IgD-negative memory B cell (primary cell): ENCODE data around the gene ACAT2. TPM values are rescaled to one million over a fixed set of nuclear protein-coding genes. Genes with fewer than 3 reads are reported as not detected.
"Not testable (repeated sequence)": the region's sequence is repeated elsewhere in the genome, so short reads cannot be mapped to it uniquely, and the experiment has no call there.

Experiments used
- H3K27ac Mint-ChIP-seq, 3 donors: one replicate each; pipeline ENCODE4 v1.8.0; 2020 to 2022; ENCODE audit warnings: mild to moderate bottlenecking in 3 of 3, mixed read lengths in 3 of 3, moderate library complexity in 1 of 3
- H3K27me3 Mint-ChIP-seq: one replicate; pipeline ENCODE4 v1.8.0; 2021; ENCODE audit warnings: mixed read lengths
- H3K36me3 Mint-ChIP-seq: one replicate; pipeline ENCODE4 v1.8.0; 2020; ENCODE audit warnings: mild to moderate bottlenecking, mixed read lengths
- H3K4me1 Mint-ChIP-seq, 3 donors: one replicate each; pipeline ENCODE4 v1.8.0; 2020 to 2022; ENCODE audit warnings: mixed read lengths in 3 of 3, mild to moderate bottlenecking in 1 of 3
- H3K4me3 Mint-ChIP-seq, 4 donors: one replicate each; pipeline ENCODE4 v1.8.0; 2020 to 2022; ENCODE audit warnings: mild to moderate bottlenecking in 4 of 4, mixed read lengths in 4 of 4, moderate library complexity in 3 of 4
- H3K9me3 Mint-ChIP-seq, 3 donors: one replicate each; pipeline ENCODE4 v1.8.0; 2020 to 2021; ENCODE audit warnings: mixed read lengths in 3 of 3, mild to moderate bottlenecking in 1 of 3
- polyA plus RNA-seq: library from polyadenylated mRNA; unstranded; fragments of 300-500 nt; fragmentation: Illumina TruSeq; gene quantifications from one replicate; pipeline ENCODE4 v1.2.3, GENCODE V29; 2021

ACAT2 gene
- 23.6 TPM for polyA plus RNA-seq

DNA sequence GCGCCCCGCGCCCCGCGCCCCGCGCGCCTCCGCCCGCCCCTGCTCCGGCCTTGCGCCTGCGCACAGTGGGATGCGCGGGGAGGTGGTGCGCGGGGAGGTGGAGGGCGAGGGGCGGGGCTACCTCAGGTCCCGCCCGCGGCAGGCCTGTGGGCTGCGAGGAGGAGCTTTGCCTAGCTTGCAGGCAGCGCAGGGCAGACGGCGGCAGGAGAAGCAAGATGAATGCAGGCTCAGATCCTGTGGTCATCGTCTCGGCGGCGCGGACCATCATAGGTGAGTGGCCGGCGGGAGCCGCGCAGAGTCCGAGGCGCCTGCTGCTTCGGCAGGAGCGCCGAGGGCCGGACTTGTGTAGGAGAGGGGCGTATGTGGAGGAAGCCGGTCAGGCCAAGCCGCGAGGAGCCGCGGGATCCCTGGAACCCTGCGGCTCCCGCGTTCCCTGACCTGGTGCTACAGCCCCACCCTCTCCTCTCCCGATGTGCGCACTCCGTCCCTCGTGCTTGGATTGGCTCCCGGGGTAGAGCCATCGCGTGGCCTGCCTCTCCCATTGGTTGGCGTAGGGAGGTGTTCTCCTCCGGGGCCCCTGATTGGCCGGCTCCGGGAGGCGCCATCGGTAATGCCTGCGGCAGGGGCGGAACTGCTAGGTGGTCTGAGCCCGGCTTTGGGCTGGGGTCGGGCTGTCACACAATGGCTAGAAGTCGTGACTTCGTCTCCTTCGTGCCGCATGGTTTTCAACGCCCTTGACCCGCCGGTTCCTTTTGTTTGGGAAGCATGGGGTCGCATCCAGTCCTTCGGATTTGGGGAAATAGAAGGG, at the start of gene ACAT2:
ACAT2 (plus strand) TSS at position 173 of the 808 bp plus-strand sequence; CDS start at position 216, 43 bp downstream.
- H3K9me3 Mint-ChIP-seq, result no peaks in the 10 kb centered on the region
- H3K27ac Mint-ChIP-seq, result peak within 1 kb of the TSS; percentile 97 to 99 (median 98)
- no peaks in the 10 kb centered on the region for H3K36me3 Mint-ChIP-seq
- H3K4me3 Mint-ChIP-seq, result peak within 1 kb of the TSS; percentile 95 to 98 (median 96)
- peaks cover 13 to 22% (median 17%) of the 10 kb centered on the region in 3 donors for H3K4me1 Mint-ChIP-seq
- no peaks in the 10 kb centered on the region for H3K27me3 Mint-ChIP-seq

DNA sequence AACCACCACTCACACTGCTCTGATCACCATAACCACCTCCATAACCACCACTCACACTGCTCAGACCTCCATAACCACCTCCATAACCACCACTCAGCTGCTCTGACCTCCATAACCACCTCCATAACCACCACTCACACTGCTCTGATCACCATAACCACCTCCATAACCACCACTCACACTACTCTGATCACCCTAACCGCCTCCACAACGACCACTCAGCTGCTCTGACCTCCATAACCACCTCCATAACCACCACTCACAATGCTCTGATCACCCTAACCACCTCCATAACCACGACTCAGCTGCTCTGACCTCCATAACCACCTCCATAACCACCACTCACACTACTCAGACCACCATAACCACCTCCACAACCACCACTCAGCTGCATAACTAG, 49.5 kb upstream of the ACAT2 start:
- not testable (repeated sequence) for H3K4me3 Mint-ChIP-seq, H3K4me1 Mint-ChIP-seq

DNA sequence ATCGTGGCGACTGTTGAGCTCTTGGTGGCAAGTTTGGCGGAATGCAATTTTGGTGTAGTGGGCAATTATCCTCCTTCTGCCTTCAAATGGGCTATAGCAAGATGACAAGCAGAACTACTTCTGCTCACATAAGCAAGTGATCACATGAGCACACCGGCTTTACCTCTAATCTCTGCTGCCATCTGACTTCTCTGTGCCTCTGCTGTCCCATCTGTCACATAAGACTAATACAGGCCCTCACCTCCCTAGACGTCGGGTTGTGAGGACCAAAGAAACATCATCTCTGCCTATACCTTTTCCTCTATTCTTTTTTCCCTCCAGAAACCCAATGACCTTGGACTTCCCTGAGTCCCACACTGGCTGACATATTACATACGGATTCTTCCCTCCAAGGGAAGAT, 47.9 kb upstream of the ACAT2 start:
- H3K27me3 Mint-ChIP-seq, result no peaks in the 10 kb centered on the region
- no peak overlapping the region for H3K27ac Mint-ChIP-seq
- no peak overlapping the region for H3K4me3 Mint-ChIP-seq
- H3K4me1 Mint-ChIP-seq, result peaks cover 0 to 2% (median 0%) of the 10 kb centered on the region in 3 donors
- peaks cover 3% of the 10 kb centered on the region for H3K36me3 Mint-ChIP-seq
- no peaks in the 10 kb centered on the region for H3K9me3 Mint-ChIP-seq

More for the DNA sequence above, 49.5 kb upstream of the ACAT2 start:
- not testable (repeated sequence) for H3K27ac Mint-ChIP-seq, H3K9me3 Mint-ChIP-seq, H3K27me3 Mint-ChIP-seq, H3K36me3 Mint-ChIP-seq

DNA sequence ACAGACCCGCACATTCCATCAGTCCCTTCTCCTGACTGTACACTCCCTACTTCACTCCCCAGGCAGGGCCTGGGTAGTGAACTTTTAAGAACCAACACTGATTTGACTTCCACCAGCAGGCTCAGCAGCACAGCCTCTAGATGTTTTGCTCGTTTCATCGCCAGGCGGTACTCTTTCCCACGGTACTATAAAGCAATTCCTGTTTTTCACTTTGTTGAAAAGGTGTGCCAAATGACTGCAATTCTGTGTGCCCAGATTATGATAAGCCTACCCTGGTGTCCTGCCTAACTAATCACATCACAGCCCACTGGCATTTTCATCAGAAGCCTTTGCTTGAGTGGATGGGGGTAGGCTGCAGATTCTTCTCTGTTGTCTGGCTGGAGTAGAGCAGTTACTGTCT, 47.4 kb upstream of the ACAT2 start:
- no peak overlapping the region for H3K4me3 Mint-ChIP-seq
- H3K27ac Mint-ChIP-seq, result peak overlapping the region in 1 of 3 donors; percentile 47
- H3K27me3 Mint-ChIP-seq, result no peaks in the 10 kb centered on the region
- no peaks in the 10 kb centered on the region for H3K9me3 Mint-ChIP-seq
- H3K4me1 Mint-ChIP-seq, result peaks cover 0 to 2% (median 0%) of the 10 kb centered on the region in 3 donors
- peaks cover 3% of the 10 kb centered on the region for H3K36me3 Mint-ChIP-seq

DNA sequence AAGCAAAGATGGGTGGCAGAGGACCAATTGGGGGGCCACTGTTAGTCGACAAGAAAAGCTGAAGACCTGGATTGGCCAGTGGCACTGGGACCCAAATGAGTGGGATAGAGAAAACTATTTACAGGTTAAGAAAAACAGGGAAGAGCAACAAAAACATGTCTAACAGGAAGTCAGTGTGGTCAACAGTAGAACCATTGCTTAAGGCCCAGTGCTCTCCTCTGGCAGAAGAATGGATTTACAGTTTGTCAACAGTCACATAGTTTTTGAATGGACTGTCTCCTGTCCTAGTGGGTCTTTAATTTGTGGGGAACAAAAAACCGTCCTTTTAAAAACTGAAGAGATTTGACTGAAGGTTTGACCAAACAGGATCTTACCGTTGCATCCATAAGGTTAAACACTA, 46.7 kb upstream of the ACAT2 start:
- Mint-ChIP-seq H3K9me3 (no peaks in the 10 kb centered on the region), H3K27ac (no peak overlapping the region), H3K4me3 (no peak overlapping the region), H3K27me3 (no peaks in the 10 kb centered on the region), H3K36me3 (no peaks in the 10 kb centered on the region), H3K4me1 (peaks cover 0 to 2% (median under 1%) of the 10 kb centered on the region in 3 donors)

GRCh38 chr6:159715605-159716004, 46.2 kb upstream of the ACAT2 start:
- Mint-ChIP-seq H3K4me3 (no peak overlapping the region), H3K27ac (no peak overlapping the region), H3K36me3 (no peaks in the 10 kb centered on the region), H3K4me1 (peaks cover 0 to 5% (median 5%) of the 10 kb centered on the region in 3 donors), H3K9me3 (no peaks in the 10 kb centered on the region), H3K27me3 (no peaks in the 10 kb centered on the region)

GRCh38 chr6:159716247-159717096, 45.4 kb upstream of the ACAT2 start:
- no peak overlapping the region for H3K4me3 Mint-ChIP-seq
- H3K27ac Mint-ChIP-seq, result no peak overlapping the region
- peaks cover 0 to 7% (median 5%) of the 10 kb centered on the region in 3 donors for H3K4me1 Mint-ChIP-seq
- no peaks in the 10 kb centered on the region for H3K36me3 Mint-ChIP-seq
- H3K27me3 Mint-ChIP-seq, result no peaks in the 10 kb centered on the region
- no peaks in the 10 kb centered on the region for H3K9me3 Mint-ChIP-seq

DNA sequence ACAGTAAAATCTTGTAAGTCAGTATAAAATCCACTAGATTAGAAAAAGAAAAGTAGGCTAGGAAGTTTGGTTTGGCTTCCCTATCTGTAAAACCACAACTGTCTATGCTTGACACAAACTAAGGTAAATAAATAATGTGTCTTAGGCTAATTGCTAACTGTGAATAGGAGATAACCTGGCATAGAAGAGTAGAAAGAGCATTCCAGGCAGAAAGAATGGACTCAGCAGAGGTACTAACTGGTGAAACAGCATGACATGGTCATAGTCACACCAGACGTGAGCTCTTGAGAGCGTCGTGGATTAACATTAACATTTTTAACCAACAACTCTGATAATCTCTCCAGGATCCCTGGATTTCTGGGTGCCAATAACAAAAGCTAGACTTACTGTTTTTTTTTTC, 43.2 kb upstream of the ACAT2 start:
- H3K27me3 Mint-ChIP-seq, result no peaks in the 10 kb centered on the region
- no peaks in the 10 kb centered on the region for H3K9me3 Mint-ChIP-seq
- H3K4me3 Mint-ChIP-seq, result no peak overlapping the region
- H3K27ac Mint-ChIP-seq, result no peak overlapping the region
- H3K36me3 Mint-ChIP-seq, result no peaks in the 10 kb centered on the region
- H3K4me1 Mint-ChIP-seq, result peaks cover 2 to 18% (median 5%) of the 10 kb centered on the region in 3 donors

GRCh38 chr6:159719287-159719686, 42.6 kb upstream of the ACAT2 start:
- Mint-ChIP-seq H3K9me3 (no peaks in the 10 kb centered on the region), H3K27ac (no peak overlapping the region), H3K27me3 (no peaks in the 10 kb centered on the region), H3K4me3 (no peak overlapping the region), H3K4me1 (peaks cover 2 to 18% (median 7%) of the 10 kb centered on the region in 3 donors), H3K36me3 (no peaks in the 10 kb centered on the region)

DNA sequence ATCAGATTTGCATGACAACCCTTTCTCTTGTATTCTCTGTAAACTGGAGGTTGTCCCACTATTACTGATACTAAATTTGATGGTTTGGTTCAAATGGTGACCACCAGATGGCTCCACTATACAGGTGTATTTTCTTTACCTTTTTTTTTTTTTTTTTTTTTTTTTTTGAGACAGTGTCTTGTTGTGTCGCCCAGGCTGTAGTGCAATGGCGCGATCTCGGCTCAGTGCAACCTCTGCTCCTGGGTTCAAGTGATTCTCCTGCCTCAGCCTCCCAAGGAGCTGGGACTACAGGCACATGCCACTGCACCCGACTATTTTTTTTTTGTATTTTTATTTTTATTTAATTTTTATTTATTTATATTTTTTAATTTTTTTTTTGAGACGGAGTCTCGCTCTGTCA, 41.1 kb upstream of the ACAT2 start:
- H3K27ac Mint-ChIP-seq, result peak overlapping the region in 2 of 3 donors; percentile 27 to 35
- H3K9me3 Mint-ChIP-seq, result no peaks in the 10 kb centered on the region
- H3K4me3 Mint-ChIP-seq, result no peak overlapping the region
- H3K27me3 Mint-ChIP-seq, result no peaks in the 10 kb centered on the region
- H3K36me3 Mint-ChIP-seq, result no peaks in the 10 kb centered on the region
- peaks cover 2 to 18% (median 11%) of the 10 kb centered on the region in 3 donors for H3K4me1 Mint-ChIP-seq

GRCh38 chr6:159721981-159722380, 39.9 kb upstream of the ACAT2 start:
- not testable (repeated sequence) for H3K36me3 Mint-ChIP-seq, H3K27ac Mint-ChIP-seq, H3K4me3 Mint-ChIP-seq, H3K27me3 Mint-ChIP-seq, H3K9me3 Mint-ChIP-seq
- H3K4me1 Mint-ChIP-seq, result peaks cover 9 to 31% (median 19%) of the 10 kb centered on the region in 3 donors

DNA sequence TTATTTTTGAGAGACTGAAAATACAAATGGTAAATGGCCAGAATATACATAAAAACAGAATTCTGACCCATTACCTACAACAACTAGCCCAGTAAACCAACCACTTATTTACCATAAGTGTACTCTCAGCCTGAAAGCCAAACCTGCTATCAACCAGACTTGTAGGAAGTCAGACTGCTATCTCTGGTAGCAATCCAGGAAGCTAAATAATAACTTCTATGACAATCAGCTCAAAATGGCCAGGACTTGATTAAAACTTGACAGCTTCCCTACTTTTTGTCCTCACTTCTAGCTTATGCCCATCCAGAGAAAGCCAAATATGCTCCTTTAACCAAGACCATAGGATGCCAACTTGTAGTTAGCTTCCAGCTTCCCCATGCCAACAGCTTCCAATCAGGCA, 39.2 kb upstream of the ACAT2 start:
- H3K9me3 Mint-ChIP-seq, result no peaks in the 10 kb centered on the region
- H3K36me3 Mint-ChIP-seq, result no peaks in the 10 kb centered on the region
- peak overlapping the region in 1 of 4 donors; percentile 15 for H3K4me3 Mint-ChIP-seq
- peaks cover 9 to 31% (median 19%) of the 10 kb centered on the region in 3 donors for H3K4me1 Mint-ChIP-seq
- no peaks in the 10 kb centered on the region for H3K27me3 Mint-ChIP-seq
- no peak overlapping the region for H3K27ac Mint-ChIP-seq

- peak overlapping the region in 1 of 3 donors; percentile 68 for H3K27ac Mint-ChIP-seq
- no peaks in the 10 kb centered on the region for H3K9me3 Mint-ChIP-seq
- H3K4me1 Mint-ChIP-seq, result peaks cover 9 to 36% (median 19%) of the 10 kb centered on the region in 3 donors
- H3K36me3 Mint-ChIP-seq, result no peaks in the 10 kb centered on the region
- no peaks in the 10 kb centered on the region for H3K27me3 Mint-ChIP-seq
- peak overlapping the region in 2 of 4 donors; percentile 14 to 15 for H3K4me3 Mint-ChIP-seq
These were observed 38.6 kb upstream of the ACAT2 start for GRCh38 chr6:159723259-159723658.

GRCh38 chr6:159724778-159725177, 37.1 kb upstream of the ACAT2 start:
- Mint-ChIP-seq H3K4me3 (peak overlapping the region in 3 of 4 donors; percentile 45 to 63 (median 57)), H3K4me1 (peaks cover 22 to 51% (median 25%) of the 10 kb centered on the region in 3 donors), H3K9me3 (no peaks in the 10 kb centered on the region), H3K27me3 (no peaks in the 10 kb centered on the region), H3K27ac (peak overlapping the region in 2 of 3 donors; percentile 59 to 68), H3K36me3 (no peaks in the 10 kb centered on the region)

DNA sequence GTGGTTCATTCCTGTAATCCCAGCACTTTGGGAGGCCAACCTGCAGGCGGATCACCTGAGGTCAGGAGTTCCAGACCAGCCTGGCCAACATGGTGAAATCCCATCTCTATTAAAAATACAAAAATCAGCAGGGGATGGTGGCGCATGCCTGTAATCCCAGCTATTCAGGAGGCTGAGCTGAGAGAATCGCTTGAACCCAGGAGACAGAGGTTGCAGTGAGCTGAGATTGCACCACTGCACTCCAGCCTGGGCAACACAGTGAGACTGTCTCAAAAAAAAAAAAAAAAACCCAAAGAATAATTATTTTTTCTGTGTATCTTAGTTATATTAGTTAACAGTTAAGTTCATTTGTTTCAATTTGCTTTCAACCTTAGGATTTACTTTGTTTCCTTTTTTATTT, 36.6 kb upstream of the ACAT2 start:
- H3K9me3 Mint-ChIP-seq, H3K36me3 Mint-ChIP-seq, H3K4me3 Mint-ChIP-seq, H3K27me3 Mint-ChIP-seq: not testable (repeated sequence)
- peak overlapping the region in 1 of 3 donors; percentile 59 for H3K27ac Mint-ChIP-seq
- peaks cover 23 to 53% (median 27%) of the 10 kb centered on the region in 3 donors for H3K4me1 Mint-ChIP-seq
